GM12878 (cell line): ENCODE data around the gene SPATA19. TPM values are rescaled to one million over a fixed set of nuclear protein-coding genes. Genes with fewer than 3 reads are reported as not detected.

Experiments
- ATAC-seq: fragments of 200-7000 bp; cut with Tn5 transposase; 3 replicates; pipeline ENCODE4 v1.9.1; 2020; ENCODE audit warnings: mild to moderate bottlenecking, moderate library complexity
- BruUV-seq: library from RNA; stranded (reverse); fragments of 400-500 nt; replicated peaks from 2 replicates; lab custom pipeline; 2021; lab: Mats Ljungman, UMichigan
- CTCF ChIA-PET: fragments of 300-600 bp; sonication (Branson Sonifier 250); formaldehyde crosslinking; extraction: SDS; loops from one replicate; lab custom pipeline; 2021; ENCODE audit warnings: inconsistent platforms; lab: Yijun Ruan, JAX
- POLR2A ChIA-PET: fragments of 350-600 bp; formaldehyde crosslinking; extraction: SDS; loops from one replicate; lab custom pipeline; 2021; ENCODE audit warnings: inconsistent platforms; lab: Charles Lee
- RAD21 ChIA-PET: fragments of 300-600 bp; sonication (Branson Sonifier 250); formaldehyde crosslinking; loops from one replicate; lab custom pipeline; 2023; ENCODE audit warnings: antibody characterized with exemption; ENCODE audit not compliant: unreplicated experiment; lab: Charles Lee
- SMC1A ChIA-PET: fragments of 300-600 bp; sonication (Branson Sonifier 250); formaldehyde crosslinking; loops from one replicate; lab custom pipeline; 2023; ENCODE audit not compliant: unreplicated experiment, uncharacterized antibody; lab: Charles Lee
- DNase-seq: peaks from one replicate; pipeline ENCODE4 v3.0.0-alpha.2; 2011; ENCODE audit warnings: low read depth, low spot score
- FAIRE-seq: peaks from 3 replicates; lab custom pipeline; 2011; peaks lifted over from hg19 to GRCh38; lab: Jason Lieb, UNC
- H2AFZ ChIP-seq: 2 replicates; pipeline ENCODE4 v1.6.0; 2011; ENCODE audit warnings: low read depth, low read length, control low read depth; ENCODE audit not compliant: control insufficient read depth
- H3K27ac ChIP-seq: 2 replicates; pipeline ENCODE4 v1.5.1; 2011; ENCODE audit warnings: control low read depth; ENCODE audit not compliant: control insufficient read depth, insufficient read depth
- H3K27me3 ChIP-seq, 2 experiments: replicated peaks in 1 of 2; 2 replicates each; pipeline versions ENCODE4 v1.6.0 to v1.6.1; 2011; ENCODE audit warnings: low read length in 1 of 2; ENCODE audit not compliant: control insufficient read depth in 2 of 2, insufficient read depth in 2 of 2
- H3K36me3 ChIP-seq, 2 experiments: 2 replicates each; pipeline ENCODE4 v1.5.1; 2011; ENCODE audit warnings: low read length in 1 of 2; ENCODE audit not compliant: control insufficient read depth in 2 of 2, insufficient read depth in 2 of 2
- H3K4me1 ChIP-seq: 2 replicates; pipeline ENCODE4 v1.6.1; 2011; ENCODE audit warnings: mild to moderate bottlenecking, low read length, moderate library complexity, mixed read lengths; ENCODE audit not compliant: control insufficient read depth, insufficient read depth
- H3K4me2 ChIP-seq: 2 replicates; pipeline ENCODE4 v1.6.0; 2011; ENCODE audit warnings: control low read depth; ENCODE audit not compliant: control insufficient read depth, insufficient read depth
- H3K4me3 ChIP-seq: fragments of 200-600 bp; sonication (generic); 2 replicates; pipeline ENCODE4 v1.5.1; 2016
- H3K79me2 ChIP-seq: 2 replicates; pipeline ENCODE4 v1.6.0; 2011; ENCODE audit warnings: low read length; ENCODE audit not compliant: control insufficient read depth, insufficient read depth
- H3K9ac ChIP-seq: 2 replicates; pipeline ENCODE4 v1.8.0; 2011; ENCODE audit warnings: low read length, control low read depth, mixed read lengths; ENCODE audit not compliant: control insufficient read depth, insufficient read depth
- H3K9me3 ChIP-seq: replicated peaks from 3 replicates; pipeline ENCODE4 v1.5.1; 2011; ENCODE audit warnings: mild to moderate bottlenecking, low read length; ENCODE audit not compliant: control insufficient read depth, insufficient read depth
- H4K20me1 ChIP-seq: 2 replicates; pipeline ENCODE4 v1.6.0; 2011; ENCODE audit not compliant: control insufficient read depth, insufficient read depth
- BMI1 ChIP-seq: fragments of 450-650 bp; IDR thresholded peaks from 2 replicates; pipeline ENCODE4 v1.6.1; 2016; ENCODE audit warnings: mild to moderate bottlenecking, moderate library complexity, borderline replicate concordance
- CBFB ChIP-seq: IDR thresholded peaks from 2 replicates; pipeline ENCODE4 v1.6.1; 2016; ENCODE audit warnings: antibody characterized with exemption, low read depth
- MEF2B ChIP-seq: fragments of 450-650 bp; IDR thresholded peaks from 2 replicates; pipeline ENCODE4 v1.6.1; 2018; ENCODE audit warnings: mild to moderate bottlenecking, moderate library complexity; ENCODE audit not compliant: partially characterized antibody, poor library complexity, severe bottlenecking
- NKRF ChIP-seq: fragments of 450-650 bp; conservative IDR thresholded peaks from 2 replicates; pipeline ENCODE4 v1.6.1; 2017; ENCODE audit warnings: mild to moderate bottlenecking, moderate library complexity
- PRDM15 ChIP-seq: fragments of 450-650 bp; formaldehyde crosslinking; IDR thresholded peaks from 2 replicates; pipeline ENCODE4 v1.4.0; 2020; ENCODE audit warnings: mild to moderate bottlenecking, moderate library complexity
- RB1 ChIP-seq: fragments of 450-650 bp; formaldehyde crosslinking; IDR thresholded peaks from 2 replicates; pipeline ENCODE4 v1.6.1; 2017; ENCODE audit warnings: mild to moderate bottlenecking, borderline replicate concordance
- REST ChIP-seq: IDR thresholded peaks from 2 replicates; pipeline ENCODE4 v1.6.1; 2012; ENCODE audit warnings: mild to moderate bottlenecking, low read depth, low read length
- SMAD5 ChIP-seq: IDR thresholded peaks from 2 replicates; pipeline ENCODE4 v1.6.1; 2016; ENCODE audit warnings: antibody characterized with exemption, low read depth
- ZNF687 ChIP-seq: fragments of 450-650 bp; IDR thresholded peaks from 2 replicates; pipeline ENCODE4 v1.6.1; 2017; ENCODE audit warnings: mild to moderate bottlenecking, moderate library complexity
- WGBS: methylation state at CpG from one replicate; pipeline ENCODE4 v1.1.6; 2016; ENCODE audit warnings: low lambda C conversion rate; ENCODE audit not compliant: insufficient replicate concordance, insufficient coverage; ENCODE audit errors: missing lambda C conversion rate; 5-methylcytosine and 5-hydroxymethylcytosine counted together
- in situ Hi-C: fragments of 300-500 bp; cut with MboI; formaldehyde crosslinking; loops from 9 replicates; pipeline ENCODE4 v1.14.3; 2018; ENCODE audit warnings: mixed read lengths
- intact Hi-C: fragments of 100-400 bp; cut with micrococcal nuclease; formaldehyde crosslinking; loops from one replicate; pipeline ENCODE4 v1.14.2; 2022; ENCODE audit not compliant: unreplicated experiment
- polyA plus RNA-seq, 11 experiments: library from polyadenylated mRNA; depleted of rRNA in 4 of 11; unstranded in 6 of 11; stranded (reverse) in 5 of 11; fragments of >200 nt; fragmentation: Nextera tagmentation in 4 of 11; fragmentation: Illumina TruSeq in 1 of 11; extraction: Ambion mirVana in 4 of 11; extraction: Trizol in 1 of 11; gene quantifications; 1 replicate in 1 of 11; 2 replicates in 10 of 11; pipeline versions ENCODE4 v1.2.1 to v1.2.3, GENCODE V29; 2011 to 2016; ENCODE audit warnings: inconsistent platforms in 2 of 11, missing spikeins in 2 of 11, low read depth in 1 of 11
- total RNA-seq, 4 experiments: library from RNA; depleted of rRNA in 3 of 4; stranded (reverse); fragments of >200 nt in 3 of 4; fragmentation: Illumina TruSeq in 1 of 4; extraction: Trizol in 1 of 4; gene quantifications; 2 replicates each; pipeline versions ENCODE4 v1.2.1 to v1.2.3, GENCODE V29; 2013 to 2021

SPATA19 gene
- total and polyA plus RNA-seq, 10 of the 15 experiments (the other 5 are each of a cell fraction or from before 2014, with no cell fraction given) = not detected

GRCh38 chr11:133801356-133801755, 44.0 kb downstream of the SPATA19 start:
- no TSS peak for BruUV-seq
- no peak for ATAC-seq
- H2AFZ ChIP-seq = no peak overlapping the region
- TF ChIP-seq BMI1 (no peak), ZNF687 (no peak), RB1 (no peak), SMAD5 (no peak), REST (no peak), PRDM15 (CRISPR knock-in tag) (no peak), CBFB (no peak), MEF2B (no peak), NKRF (no peak)

More at GRCh38 chr11:133801356-133801755, 44.0 kb downstream of the SPATA19 start:
- Histone ChIP-seq H3K79me2 (no peaks in the 10 kb centered on the region), H3K4me3 (no peak overlapping the region), H3K9ac (no peak overlapping the region), H4K20me1 (no peaks in the 10 kb centered on the region), H3K4me1 (no peaks in the 10 kb centered on the region), H3K4me2 (no peak overlapping the region), H3K9me3 (no peaks in the 10 kb centered on the region), H3K27me3 (0 out of 4 replicates have a peak, but pooled peaks cover 0 to 1% of the 10 kb centered on the region in 2 experiments), H3K36me3 (no peaks in the 10 kb centered on the region), H3K27ac (no peak overlapping the region)
- intact Hi-C loops = no loop called here
- in situ Hi-C loops = no loop called here
- ChIA-PET POLR2A (no interaction called here), RAD21 (no interaction called here), SMC1A (interaction anchor here (0.7 kb wide), 1 partner anchor 15 kb away, joined by 3 read pairs; no protein-coding TSS in a partner anchor), CTCF (no interaction called here)
- 23% methylated on average over 4 of the region's 4 CpGs for WGBS
- FAIRE-seq = no peak
- no peak for DNase-seq
